Measurements from ENCODE around the gene IFRD2. TPM values are rescaled to one million over a fixed set of nuclear protein-coding genes. Genes with fewer than 3 reads are reported as not detected.
A peak's percentile ranks its signal among the peaks of the same experiment; 100 is the strongest.

Gene IFRD2
- total RNA-seq, 1 donor from 2014 or later: 77.1 TPM

DNA sequence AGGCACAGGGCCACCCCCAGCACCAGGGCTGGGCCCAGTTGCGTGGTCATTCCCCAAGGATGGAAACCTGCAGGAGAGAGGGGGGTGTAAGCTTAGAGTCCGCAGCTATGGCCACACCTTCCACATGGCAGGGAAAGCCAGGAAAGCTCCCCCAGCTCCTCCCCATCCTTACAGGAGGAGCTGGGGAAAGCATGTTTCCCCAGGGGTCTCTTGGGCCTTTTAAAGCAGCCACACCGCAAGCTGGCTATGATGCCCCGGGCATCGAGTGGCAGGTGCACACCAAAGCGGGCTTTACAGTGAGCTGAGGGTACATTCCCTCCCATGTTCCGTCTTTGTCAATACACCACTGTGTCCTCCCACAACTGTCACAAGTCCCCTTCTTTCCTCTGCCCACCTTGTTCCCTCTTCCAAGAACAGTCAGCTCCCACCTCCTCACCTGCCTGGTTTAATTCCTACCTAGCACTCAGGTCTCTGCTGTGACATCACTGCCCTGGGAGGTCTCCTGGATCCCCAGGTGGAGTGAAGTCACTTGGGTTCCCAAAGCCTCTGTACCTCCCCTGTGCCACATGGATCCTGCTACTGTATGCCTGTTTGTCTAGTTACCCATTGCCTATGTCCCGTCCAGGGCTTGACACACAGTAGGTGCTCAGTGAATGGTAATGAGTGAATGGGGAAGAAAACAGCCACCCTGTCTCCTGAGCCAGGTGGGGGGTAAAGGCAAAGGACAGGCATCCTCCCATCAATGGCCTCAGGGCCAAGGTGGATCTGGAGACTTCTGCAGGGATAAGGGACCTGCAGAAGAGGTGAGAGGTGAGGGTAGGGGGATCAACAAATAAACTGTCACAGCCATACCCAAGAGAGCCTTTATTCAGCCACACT lies 3.6 kb upstream of the IFRD2 start:
- TF ChIP-seq, protein P1, sequence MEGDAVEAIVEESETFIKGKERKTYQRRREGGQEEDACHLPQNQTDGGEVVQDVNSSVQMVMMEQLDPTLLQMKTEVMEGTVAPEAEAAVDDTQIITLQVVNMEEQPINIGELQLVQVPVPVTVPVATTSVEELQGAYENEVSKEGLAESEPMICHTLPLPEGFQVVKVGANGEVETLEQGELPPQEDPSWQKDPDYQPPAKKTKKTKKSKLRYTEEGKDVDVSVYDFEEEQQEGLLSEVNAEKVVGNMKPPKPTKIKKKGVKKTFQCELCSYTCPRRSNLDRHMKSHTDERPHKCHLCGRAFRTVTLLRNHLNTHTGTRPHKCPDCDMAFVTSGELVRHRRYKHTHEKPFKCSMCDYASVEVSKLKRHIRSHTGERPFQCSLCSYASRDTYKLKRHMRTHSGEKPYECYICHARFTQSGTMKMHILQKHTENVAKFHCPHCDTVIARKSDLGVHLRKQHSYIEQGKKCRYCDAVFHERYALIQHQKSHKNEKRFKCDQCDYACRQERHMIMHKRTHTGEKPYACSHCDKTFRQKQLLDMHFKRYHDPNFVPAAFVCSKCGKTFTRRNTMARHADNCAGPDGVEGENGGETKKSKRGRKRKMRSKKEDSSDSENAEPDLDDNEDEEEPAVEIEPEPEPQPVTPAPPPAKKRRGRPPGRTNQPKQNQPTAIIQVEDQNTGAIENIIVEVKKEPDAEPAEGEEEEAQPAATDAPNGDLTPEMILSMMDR (conservative IDR thresholded peaks at IDR 0.05): no peak
- peaks cover 6% of the 10 kb centered on the region for H3K27me3 Mint-ChIP-seq (ENCODE audit: low read depth)
- DNase-seq (ENCODE audit: low read depth, low spot score): no peak
- H3K9me3 Mint-ChIP-seq: no peaks in the 10 kb centered on the region
- H3K4me1 Mint-ChIP-seq: peaks cover 37% of the 10 kb centered on the region
- H3K4me3 Mint-ChIP-seq: peak overlapping the region; percentile 54
- no peak overlapping the region for H3K27ac Mint-ChIP-seq (ENCODE audit: unreplicated experiment)
- H3K36me3 Mint-ChIP-seq (ENCODE audit: low read depth): no peaks in the 10 kb centered on the region

- Mint-ChIP-seq H3K9me3 (no peaks in the 10 kb centered on the region), H3K27me3 (ENCODE audit: low read depth) (peaks cover 6% of the 10 kb centered on the region), H3K27ac (ENCODE audit: unreplicated experiment) (no peak overlapping the region), H3K4me3 (peak overlapping the region; percentile 49), H3K36me3 (ENCODE audit: low read depth) (no peaks in the 10 kb centered on the region), H3K4me1 (peaks cover 28% of the 10 kb centered on the region)
- TF ChIP-seq, protein P1 (conservative IDR thresholded peaks at IDR 0.05): no peak
- DNase-seq (ENCODE audit: low read depth, low spot score): no peak
Measured at GRCh38 chr3:50294492-50295403, 2.5 kb upstream of the IFRD2 start.

DNA sequence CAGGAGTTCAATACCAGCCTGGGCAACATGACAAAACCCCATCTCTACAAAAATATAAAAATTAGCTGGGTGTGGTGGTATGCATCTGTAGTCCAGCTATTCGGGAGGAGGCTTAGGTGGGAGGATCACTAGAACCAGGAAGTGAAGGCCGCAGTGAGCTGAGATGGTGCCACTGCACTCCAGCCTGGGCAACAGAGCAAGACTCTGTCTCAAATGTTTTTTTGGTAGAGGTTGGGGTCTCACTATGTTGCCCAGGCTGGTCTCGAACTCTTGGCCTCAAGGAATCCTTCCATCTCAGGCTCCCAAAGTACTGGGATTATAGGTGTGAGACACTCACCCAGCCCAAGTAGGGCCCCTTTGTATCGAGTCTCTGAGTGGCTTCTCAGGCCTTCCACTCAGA lies 1.9 kb upstream of the IFRD2 start:
- Mint-ChIP-seq H3K36me3 (ENCODE audit: low read depth) (no peaks in the 10 kb centered on the region), H3K4me1 (peaks cover 22% of the 10 kb centered on the region), H3K27me3 (ENCODE audit: low read depth) (peaks cover 2% of the 10 kb centered on the region), H3K27ac (ENCODE audit: unreplicated experiment) (no peak overlapping the region), H3K9me3 (no peaks in the 10 kb centered on the region), H3K4me3 (peak overlapping the region; percentile 49)
- no peak for DNase-seq (ENCODE audit: low read depth, low spot score)
- TF ChIP-seq, protein P1 (conservative IDR thresholded peaks at IDR 0.05): no peak

DNA sequence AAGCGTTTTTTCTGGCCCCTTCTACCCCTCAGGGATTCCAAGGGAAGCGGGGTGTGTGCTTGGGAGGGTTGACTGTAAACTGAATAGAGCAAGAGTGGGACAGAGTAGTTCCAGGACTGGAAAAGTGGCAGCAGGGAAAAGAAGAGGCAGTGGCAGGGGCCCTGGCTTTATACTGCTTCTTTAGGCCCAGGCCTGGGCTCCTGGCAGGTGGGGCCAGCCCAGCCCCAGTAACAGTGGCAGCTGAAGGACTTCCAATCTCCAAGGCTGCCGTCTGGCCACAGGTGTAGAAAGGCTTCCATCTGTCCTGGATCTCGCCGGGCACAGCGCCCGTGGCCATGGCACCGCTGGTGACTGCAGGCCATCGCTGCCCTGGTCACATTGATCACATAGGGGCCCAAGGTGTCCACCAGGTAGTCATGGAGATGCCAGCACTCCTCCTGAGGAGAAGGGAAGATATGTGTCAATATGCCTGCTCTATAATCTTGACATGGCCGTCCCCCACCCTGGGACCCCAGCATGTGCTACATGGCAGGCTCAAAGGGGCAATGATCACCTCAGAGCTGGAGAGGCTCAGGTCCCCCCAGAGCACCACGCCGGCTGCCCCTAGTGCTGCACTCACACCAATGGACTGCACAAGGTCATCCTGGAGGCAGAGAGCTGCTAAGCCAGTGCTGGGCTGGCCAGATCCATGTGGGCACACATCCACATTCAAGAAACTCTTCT lies 1.0 kb upstream of the IFRD2 start:
- H3K27ac Mint-ChIP-seq (ENCODE audit: unreplicated experiment): peak overlapping the region; percentile 97
- peak overlapping the region; percentile 85 for H3K4me3 Mint-ChIP-seq
- TF ChIP-seq, protein P1 (conservative IDR thresholded peaks at IDR 0.05): no peak
- H3K27me3 Mint-ChIP-seq (ENCODE audit: low read depth): no peaks in the 10 kb centered on the region
- H3K9me3 Mint-ChIP-seq: no peaks in the 10 kb centered on the region
- peaks cover 18% of the 10 kb centered on the region for H3K4me1 Mint-ChIP-seq
- no peaks in the 10 kb centered on the region for H3K36me3 Mint-ChIP-seq (ENCODE audit: low read depth)
- DNase-seq (ENCODE audit: low read depth, low spot score): no peak

- no peaks in the 10 kb centered on the region for H3K27me3 Mint-ChIP-seq (ENCODE audit: low read depth)
- H3K4me3 Mint-ChIP-seq: peak overlapping the region; percentile 78
- H3K4me1 Mint-ChIP-seq: peaks cover 14% of the 10 kb centered on the region
Measured at GRCh38 chr3:50290161-50290641, 2.0 kb downstream of the IFRD2 start.

More at GRCh38 chr3:50290161-50290641, 2.0 kb downstream of the IFRD2 start:
- Mint-ChIP-seq H3K9me3 (no peaks in the 10 kb centered on the region), H3K27ac (ENCODE audit: unreplicated experiment) (no peak overlapping the region), H3K36me3 (ENCODE audit: low read depth) (no peaks in the 10 kb centered on the region)
- TF ChIP-seq, protein P1 (conservative IDR thresholded peaks at IDR 0.05): no peak
- no peak for DNase-seq (ENCODE audit: low read depth, low spot score)
